ENCODE data around the gene RNF40. TPM values are rescaled to one million over a fixed set of nuclear protein-coding genes. Genes with fewer than 3 reads are reported as not detected.

RNF40 gene
- total RNA-seq, 4 donors from 2014 or later = 45.0 to 115 (median 73.0) TPM

DNA sequence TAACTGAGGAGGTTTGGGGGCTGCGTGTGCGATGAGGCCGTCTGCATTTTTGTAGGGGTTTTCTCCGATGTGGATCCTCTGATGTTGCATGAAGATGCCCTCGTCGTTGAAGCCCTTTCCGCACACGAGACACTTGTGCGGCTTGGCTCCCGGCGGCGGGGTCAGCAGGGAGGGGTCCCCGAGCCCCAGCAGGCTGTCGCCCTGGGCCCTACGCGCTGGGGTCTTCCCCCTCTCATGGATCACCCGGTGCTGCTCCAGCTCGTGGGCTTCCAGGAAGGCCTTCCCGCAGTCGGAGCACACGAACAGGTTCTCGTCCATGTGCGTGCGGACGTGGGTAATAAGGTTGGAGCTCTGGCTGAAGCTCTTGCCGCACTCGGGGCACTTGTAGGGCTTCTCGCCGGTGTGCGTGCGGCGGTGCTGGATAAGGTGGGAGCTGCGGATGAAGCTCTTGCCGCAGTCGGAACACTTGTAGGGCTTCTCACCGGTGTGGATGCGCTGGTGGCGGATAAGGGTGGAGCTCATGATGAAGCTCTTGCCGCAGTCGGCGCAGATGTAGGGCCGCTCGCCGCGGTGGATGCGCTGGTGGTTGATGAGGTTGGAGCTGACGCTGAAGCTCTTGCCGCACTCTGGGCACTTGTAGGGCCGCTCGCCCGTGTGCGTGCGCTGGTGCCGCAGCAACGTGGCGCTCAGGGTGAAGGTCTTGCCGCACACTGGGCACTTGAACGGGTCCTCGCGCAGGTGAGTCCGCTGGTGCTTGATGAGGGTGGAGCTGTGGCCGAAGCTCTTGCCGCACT is 20.6 kb downstream of the RNF40 start:
- Histone ChIP-seq H3K27ac (no peak overlapping the region), H3K4me1 (peaks cover 0 to 18% (median 8%) of the 10 kb centered on the region in 4 donors), H3K27me3 (no peaks in the 10 kb centered on the region), H3K36me3 (peaks cover 0 to 29% (median 0%) of the 10 kb centered on the region in 3 donors), H3K4me3 (no peak overlapping the region), H3K9me3 (no peaks in the 10 kb centered on the region)
- TF ChIP-seq POLR2A (IDR thresholded peaks at IDR 0.05) = no peak
- TF ChIP-seq, protein P1, sequence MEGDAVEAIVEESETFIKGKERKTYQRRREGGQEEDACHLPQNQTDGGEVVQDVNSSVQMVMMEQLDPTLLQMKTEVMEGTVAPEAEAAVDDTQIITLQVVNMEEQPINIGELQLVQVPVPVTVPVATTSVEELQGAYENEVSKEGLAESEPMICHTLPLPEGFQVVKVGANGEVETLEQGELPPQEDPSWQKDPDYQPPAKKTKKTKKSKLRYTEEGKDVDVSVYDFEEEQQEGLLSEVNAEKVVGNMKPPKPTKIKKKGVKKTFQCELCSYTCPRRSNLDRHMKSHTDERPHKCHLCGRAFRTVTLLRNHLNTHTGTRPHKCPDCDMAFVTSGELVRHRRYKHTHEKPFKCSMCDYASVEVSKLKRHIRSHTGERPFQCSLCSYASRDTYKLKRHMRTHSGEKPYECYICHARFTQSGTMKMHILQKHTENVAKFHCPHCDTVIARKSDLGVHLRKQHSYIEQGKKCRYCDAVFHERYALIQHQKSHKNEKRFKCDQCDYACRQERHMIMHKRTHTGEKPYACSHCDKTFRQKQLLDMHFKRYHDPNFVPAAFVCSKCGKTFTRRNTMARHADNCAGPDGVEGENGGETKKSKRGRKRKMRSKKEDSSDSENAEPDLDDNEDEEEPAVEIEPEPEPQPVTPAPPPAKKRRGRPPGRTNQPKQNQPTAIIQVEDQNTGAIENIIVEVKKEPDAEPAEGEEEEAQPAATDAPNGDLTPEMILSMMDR (IDR thresholded peaks at IDR 0.05) = no peak
- no peak for DNase-seq

DNA sequence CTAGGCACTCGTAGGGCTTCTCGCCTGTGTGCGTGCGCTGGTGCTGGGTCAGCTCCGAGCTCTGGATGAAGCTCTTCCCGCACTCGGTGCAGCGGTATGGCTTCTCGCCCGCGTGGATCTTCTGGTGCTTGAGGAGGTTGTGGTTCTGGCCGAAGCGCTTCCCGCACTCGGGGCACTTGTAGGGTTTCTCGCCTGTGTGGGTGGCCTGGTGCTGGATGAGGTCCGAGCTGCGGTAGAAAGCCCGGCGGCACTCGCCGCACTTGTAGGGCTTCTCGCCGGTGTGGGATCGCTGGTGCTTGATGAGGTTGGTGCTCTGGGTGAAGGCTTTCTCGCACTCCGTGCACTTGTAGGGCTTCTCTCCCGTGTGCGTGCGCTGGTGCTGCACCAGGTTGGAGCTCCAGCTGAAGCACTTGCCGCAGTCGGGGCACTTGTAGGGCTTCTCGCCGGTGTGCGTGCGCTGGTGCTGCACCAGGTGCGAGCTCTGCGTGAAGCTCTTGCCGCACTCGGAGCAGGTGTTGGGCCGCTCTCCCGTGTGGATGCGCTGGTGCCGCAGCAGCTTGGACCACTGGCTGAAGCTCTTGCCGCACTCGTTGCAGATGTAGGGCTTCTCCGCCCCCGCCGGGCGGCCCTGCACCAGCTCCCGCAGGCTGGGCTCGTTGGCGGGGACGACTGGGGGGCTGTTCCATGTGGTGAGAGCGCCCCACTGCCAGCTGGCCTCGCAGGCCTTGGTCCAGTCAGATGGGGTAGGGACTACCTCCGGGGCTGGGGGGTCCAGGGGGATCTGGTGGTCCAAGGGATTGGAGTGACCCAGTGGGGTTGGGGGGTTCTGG is 21.4 kb downstream of the RNF40 start:
- Histone ChIP-seq H3K4me1 (peaks cover 0 to 26% (median 10%) of the 10 kb centered on the region in 4 donors), H3K4me3 (no peak overlapping the region), H3K27me3 (no peaks in the 10 kb centered on the region), H3K36me3 (peaks cover 0 to 29% (median 0%) of the 10 kb centered on the region in 3 donors), H3K9me3 (no peaks in the 10 kb centered on the region), H3K27ac (no peak overlapping the region)
- TF ChIP-seq, protein P1 (IDR thresholded peaks at IDR 0.05) = no peak
- TF ChIP-seq POLR2A (IDR thresholded peaks at IDR 0.05) = no peak
- DNase-seq = no peak

DNA sequence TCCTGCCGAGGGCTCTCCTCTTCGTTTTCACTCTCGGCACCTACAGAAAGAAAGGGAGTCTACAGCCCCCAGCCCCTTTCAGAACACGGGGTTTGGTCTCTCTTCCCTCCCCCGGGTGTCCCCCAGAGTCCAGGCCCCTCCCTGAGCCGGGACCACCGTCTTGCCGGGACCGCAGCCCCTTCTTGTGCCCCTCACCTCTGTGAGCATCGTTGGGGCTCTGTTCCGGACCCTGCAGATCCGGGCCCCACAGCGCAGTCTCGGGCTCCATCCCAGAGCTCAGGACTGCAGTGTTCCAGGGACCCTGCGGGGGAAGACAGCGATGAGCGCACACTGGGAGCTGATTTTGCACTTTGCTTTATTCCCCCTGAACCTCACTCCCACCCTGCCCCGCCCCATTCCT is 22.1 kb downstream of the RNF40 start:
- no peak for TF ChIP-seq POLR2A (IDR thresholded peaks at IDR 0.05)
- TF ChIP-seq, protein P1 (IDR thresholded peaks at IDR 0.05) = no peak
- no peaks in the 10 kb centered on the region for H3K9me3 ChIP-seq
- peaks cover 0 to 27% (median 10%) of the 10 kb centered on the region in 4 donors for H3K4me1 ChIP-seq
- DNase-seq = no peak
- H3K27me3 ChIP-seq = no peaks in the 10 kb centered on the region
- H3K27ac ChIP-seq = no peak overlapping the region
- H3K4me3 ChIP-seq = no peak overlapping the region
- H3K36me3 ChIP-seq = peaks cover 0 to 29% (median 0%) of the 10 kb centered on the region in 3 donors

DNA sequence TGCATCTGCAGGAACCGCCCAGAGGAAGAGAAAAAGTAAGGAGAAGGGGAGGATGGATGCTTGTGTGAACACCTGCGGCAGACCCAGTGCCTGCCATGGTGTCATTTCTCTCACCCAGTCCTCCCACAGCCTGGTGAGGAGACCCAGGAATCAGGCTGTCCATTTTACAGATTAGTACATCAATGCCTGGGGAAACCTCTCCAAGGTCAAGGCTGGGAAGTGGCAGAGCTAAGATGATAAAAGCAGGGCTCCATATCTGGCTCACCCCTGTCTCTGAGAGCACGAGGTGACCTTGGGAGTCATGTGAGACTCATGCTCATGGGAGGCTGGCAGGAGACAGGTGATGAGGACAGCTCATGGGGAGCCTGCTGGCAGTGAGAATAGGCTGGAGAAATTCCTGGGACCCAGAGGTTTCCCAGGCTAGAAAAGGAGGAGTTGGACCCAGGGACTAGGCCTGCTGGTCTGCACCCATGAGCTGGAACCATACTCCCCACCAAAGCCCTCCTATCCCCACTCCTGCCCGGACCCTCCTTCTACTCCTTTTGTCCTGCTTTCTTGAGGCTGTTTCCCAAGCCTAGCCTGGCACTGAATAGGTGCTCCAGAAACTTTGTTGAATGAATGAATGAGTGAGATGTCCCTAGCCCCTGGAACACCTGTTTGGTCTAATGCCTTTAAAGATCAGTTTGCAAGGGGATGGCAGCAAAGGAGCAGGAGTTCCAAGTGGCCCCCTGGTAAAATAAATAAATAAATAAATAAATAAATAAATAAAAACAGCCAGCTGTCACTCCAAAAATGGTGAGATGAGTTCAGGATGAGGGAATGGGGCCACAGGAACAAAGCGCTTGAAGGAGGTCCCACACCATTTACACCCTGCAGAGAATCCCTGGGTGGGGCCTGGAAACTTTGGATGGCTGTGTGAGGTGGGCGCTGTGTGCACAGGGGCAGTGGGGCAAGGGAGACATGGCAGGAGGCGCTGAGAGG is 23.3 kb downstream of the RNF40 start:
- DNase-seq = no peak
- H3K27me3 ChIP-seq = no peaks in the 10 kb centered on the region
- peak overlapping the region in 2 of 4 donors; percentile 82 to 89 for H3K4me3 ChIP-seq
- peaks cover 0 to 29% (median 0%) of the 10 kb centered on the region in 3 donors for H3K36me3 ChIP-seq
- H3K9me3 ChIP-seq = no peaks in the 10 kb centered on the region
- TF ChIP-seq POLR2A (IDR thresholded peaks at IDR 0.05) = no peak
- TF ChIP-seq, protein P1 (IDR thresholded peaks at IDR 0.05) = no peak
- peaks cover 0 to 27% (median 10%) of the 10 kb centered on the region in 4 donors for H3K4me1 ChIP-seq
- H3K27ac ChIP-seq = no peak overlapping the region

Measured in Peyer's patch (tissue), 4 donors.